ENCODE results near the gene KRTAP6-3.

The KRTAP6-3 gene, protein sequence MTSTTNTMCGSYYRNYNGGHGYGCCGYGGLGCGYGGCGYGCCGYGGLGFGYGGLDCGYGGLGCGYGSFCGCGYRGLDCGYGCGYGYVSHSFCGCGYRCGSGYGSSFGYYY

DNA sequence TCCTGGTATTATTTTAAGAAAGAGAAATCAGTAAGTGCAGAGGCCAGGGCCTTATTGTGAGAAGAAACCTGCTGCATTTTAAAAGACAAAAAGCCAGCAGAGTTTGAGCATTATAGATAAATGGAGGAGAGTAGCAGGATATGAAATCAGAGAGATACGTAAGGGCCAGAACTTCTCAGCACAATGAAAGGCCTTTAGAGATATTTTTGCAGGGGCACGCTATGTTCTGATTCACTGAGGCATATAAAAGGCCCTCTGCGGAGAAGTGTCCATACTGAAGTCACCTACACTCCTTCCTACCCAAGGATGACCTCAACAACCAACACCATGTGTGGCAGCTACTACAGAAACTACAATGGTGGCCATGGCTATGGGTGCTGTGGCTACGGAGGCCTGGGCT is at the start of gene KRTAP6-3:
Gene KRTAP6-3, plus strand, starts transcription at position 301 of the 400 bp plus-strand sequence. Its CDS starts 6 bp downstream, at position 307.
- no peak within 1 kb of the TSS for H3K4me3 ChIP-seq (ENCODE audit: low read length)
- TF ChIP-seq, protein P1, sequence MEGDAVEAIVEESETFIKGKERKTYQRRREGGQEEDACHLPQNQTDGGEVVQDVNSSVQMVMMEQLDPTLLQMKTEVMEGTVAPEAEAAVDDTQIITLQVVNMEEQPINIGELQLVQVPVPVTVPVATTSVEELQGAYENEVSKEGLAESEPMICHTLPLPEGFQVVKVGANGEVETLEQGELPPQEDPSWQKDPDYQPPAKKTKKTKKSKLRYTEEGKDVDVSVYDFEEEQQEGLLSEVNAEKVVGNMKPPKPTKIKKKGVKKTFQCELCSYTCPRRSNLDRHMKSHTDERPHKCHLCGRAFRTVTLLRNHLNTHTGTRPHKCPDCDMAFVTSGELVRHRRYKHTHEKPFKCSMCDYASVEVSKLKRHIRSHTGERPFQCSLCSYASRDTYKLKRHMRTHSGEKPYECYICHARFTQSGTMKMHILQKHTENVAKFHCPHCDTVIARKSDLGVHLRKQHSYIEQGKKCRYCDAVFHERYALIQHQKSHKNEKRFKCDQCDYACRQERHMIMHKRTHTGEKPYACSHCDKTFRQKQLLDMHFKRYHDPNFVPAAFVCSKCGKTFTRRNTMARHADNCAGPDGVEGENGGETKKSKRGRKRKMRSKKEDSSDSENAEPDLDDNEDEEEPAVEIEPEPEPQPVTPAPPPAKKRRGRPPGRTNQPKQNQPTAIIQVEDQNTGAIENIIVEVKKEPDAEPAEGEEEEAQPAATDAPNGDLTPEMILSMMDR (conservative IDR thresholded peaks at IDR 0.05; ENCODE audit: low read depth, low read length): no peak
- DNase-seq (ENCODE audit: low read depth): no peak

DNA sequence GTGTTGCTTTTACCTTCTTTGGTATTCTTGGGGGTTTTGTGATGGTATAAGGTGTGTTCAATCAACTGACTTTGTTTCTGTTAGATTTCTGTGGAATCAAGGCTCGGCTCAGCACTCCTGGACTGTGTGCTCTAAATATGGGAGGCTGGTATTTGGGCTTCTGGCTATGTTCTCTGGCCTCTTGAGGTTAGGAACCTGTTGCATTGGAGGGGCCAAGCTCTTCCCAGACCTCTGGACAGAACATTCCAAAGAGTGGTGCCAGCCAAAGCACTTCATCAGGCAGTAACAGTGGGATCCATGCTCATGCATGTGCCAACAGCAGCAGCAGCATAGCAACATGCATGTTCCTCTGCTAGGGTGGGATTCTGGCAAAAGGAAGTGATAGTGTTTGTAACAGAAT is 39.5 kb upstream of the KRTAP6-3 start:
- DNase-seq (ENCODE audit: low read depth): no peak
- H3K4me3 ChIP-seq (ENCODE audit: low read length): no peak overlapping the region
- TF ChIP-seq, protein P1 (conservative IDR thresholded peaks at IDR 0.05; ENCODE audit: low read depth, low read length): no peak

- DNase-seq (ENCODE audit: low read depth): no peak
- TF ChIP-seq, protein P1 (conservative IDR thresholded peaks at IDR 0.05; ENCODE audit: low read depth, low read length): no peak
Observed at GRCh38 chr21:30555095-30555494, 37.1 kb upstream of the KRTAP6-3 start.

GRCh38 chr21:30561264-30561895 is 30.9 kb upstream of the KRTAP6-3 start, which contains the start of gene KRTAP19-7:
Gene KRTAP19-7 (minus strand): TSS chr21:30561314. CDS start chr21:30561289, 25 bp downstream.
- TF ChIP-seq, protein P1 (conservative IDR thresholded peaks at IDR 0.05; ENCODE audit: low read depth, low read length): no peak
- H3K4me3 ChIP-seq (ENCODE audit: low read length): no peak within 1 kb of the TSS
- DNase-seq (ENCODE audit: low read depth): no peak

More at GRCh38 chr21:30555095-30555494, 37.1 kb upstream of the KRTAP6-3 start:
- no peak overlapping the region for H3K4me3 ChIP-seq (ENCODE audit: low read length)

GRCh38 chr21:30561957-30562356 is 30.3 kb upstream of the KRTAP6-3 start:
- H3K4me3 ChIP-seq (ENCODE audit: low read length): no peak overlapping the region
- TF ChIP-seq, protein P1 (conservative IDR thresholded peaks at IDR 0.05; ENCODE audit: low read depth, low read length): no peak
- DNase-seq (ENCODE audit: low read depth): no peak

- TF ChIP-seq, protein P1 (conservative IDR thresholded peaks at IDR 0.05; ENCODE audit: low read depth, low read length): no peak
- H3K4me3 ChIP-seq (ENCODE audit: low read length): no peak overlapping the region
- no peak for DNase-seq (ENCODE audit: low read depth)
Observed at GRCh38 chr21:30563072-30563471, 29.2 kb upstream of the KRTAP6-3 start.

- no peak overlapping the region for H3K4me3 ChIP-seq (ENCODE audit: low read length)
- TF ChIP-seq, protein P1 (conservative IDR thresholded peaks at IDR 0.05; ENCODE audit: low read depth, low read length): no peak
- DNase-seq (ENCODE audit: low read depth): no peak
Observed at GRCh38 chr21:30563630-30564029, 28.6 kb upstream of the KRTAP6-3 start.

All from retinal pigment epithelial cell (primary cell).